ENCODE data around the gene TPP1.

- TF ChIP-seq CTCF (IDR thresholded peaks at IDR 0.05) (no peak), POLR2A (IDR thresholded peaks at IDR 0.05) (no peak)
These were observed 10.3 kb upstream of the TPP1 start for GRCh38 chr11:6629573-6629891.
